Fibroblast of the aortic adventitia (primary cell): ENCODE data around the gene GAK. TPM values are rescaled to one million over a fixed set of nuclear protein-coding genes. Genes with fewer than 3 reads are reported as not detected.
"Not testable (repeated sequence)": the region's sequence is repeated elsewhere in the genome, so short reads cannot be mapped to it uniquely, and the experiment has no call there.

Source experiments
- DNase-seq: peaks from one replicate; pipeline ENCODE4 v3.0.0-alpha.2; 2010; ENCODE audit warnings: low read depth
- H3K4me3 ChIP-seq: 2 replicates; pipeline ENCODE4 v1.5.1; 2011; ENCODE audit warnings: low read depth, mild to moderate bottlenecking, control low read depth, low read length, moderate library complexity
- total RNA-seq: library from RNA; depleted of rRNA; stranded (reverse); fragments of >200 nt; gene quantifications from 2 replicates; pipeline ENCODE4 v1.2.3, GENCODE V29; 2012; ENCODE audit warnings: low replicate concordance
- TF ChIP-seq, protein P1 (sequence below): IDR thresholded peaks from 2 replicates; pipeline ENCODE4 v1.5.1; 2011; ENCODE audit warnings: mild to moderate bottlenecking, low read length, control low read depth, inconsistent platforms; ENCODE audit not compliant: insufficient read depth

The GAK gene
- total RNA-seq, 1 donor: 49.4 TPM

DNA sequence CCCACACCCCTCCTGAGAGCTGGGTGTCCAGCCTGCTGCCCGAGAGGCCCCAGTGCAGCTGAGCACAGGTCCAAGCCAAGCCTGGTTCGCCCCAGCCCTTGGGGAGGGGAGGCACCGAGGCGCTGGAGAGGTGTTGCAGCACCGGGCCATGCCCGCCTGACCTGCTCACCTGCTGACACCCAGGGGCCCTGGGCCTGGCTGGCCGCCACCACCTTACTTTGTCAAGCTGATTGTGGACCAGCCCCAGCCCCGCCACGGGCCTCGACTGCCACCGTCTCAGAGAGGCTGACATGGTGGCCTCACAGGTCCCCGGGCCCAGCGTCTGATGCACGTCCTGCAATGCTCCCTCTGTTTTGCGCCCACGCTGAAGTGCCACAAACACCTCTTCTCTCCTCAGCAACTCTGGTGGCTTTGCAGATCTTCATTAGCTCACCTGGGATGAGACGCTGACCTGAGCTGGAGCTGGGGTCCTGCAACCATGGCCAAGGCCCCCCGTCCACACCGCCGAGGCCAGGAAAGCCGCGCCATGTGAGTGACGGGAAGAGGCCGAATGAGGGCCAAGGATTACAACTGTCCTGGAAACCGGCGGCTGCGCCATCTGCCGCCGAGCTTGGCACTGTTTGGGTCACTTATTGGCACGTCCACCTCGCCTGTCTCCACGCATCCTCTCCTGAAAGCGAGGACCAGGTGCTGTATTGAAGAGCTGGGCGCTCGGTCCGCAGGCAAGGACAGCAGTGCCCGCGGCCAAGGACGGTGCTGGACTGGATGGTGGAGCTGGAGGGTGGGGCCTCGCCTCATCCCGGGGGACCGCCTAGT, 113.8 kb downstream of the GAK start:
- no peak overlapping the region for H3K4me3 ChIP-seq
- DNase-seq: no peak
- TF ChIP-seq, protein P1, sequence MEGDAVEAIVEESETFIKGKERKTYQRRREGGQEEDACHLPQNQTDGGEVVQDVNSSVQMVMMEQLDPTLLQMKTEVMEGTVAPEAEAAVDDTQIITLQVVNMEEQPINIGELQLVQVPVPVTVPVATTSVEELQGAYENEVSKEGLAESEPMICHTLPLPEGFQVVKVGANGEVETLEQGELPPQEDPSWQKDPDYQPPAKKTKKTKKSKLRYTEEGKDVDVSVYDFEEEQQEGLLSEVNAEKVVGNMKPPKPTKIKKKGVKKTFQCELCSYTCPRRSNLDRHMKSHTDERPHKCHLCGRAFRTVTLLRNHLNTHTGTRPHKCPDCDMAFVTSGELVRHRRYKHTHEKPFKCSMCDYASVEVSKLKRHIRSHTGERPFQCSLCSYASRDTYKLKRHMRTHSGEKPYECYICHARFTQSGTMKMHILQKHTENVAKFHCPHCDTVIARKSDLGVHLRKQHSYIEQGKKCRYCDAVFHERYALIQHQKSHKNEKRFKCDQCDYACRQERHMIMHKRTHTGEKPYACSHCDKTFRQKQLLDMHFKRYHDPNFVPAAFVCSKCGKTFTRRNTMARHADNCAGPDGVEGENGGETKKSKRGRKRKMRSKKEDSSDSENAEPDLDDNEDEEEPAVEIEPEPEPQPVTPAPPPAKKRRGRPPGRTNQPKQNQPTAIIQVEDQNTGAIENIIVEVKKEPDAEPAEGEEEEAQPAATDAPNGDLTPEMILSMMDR: no peak

DNA sequence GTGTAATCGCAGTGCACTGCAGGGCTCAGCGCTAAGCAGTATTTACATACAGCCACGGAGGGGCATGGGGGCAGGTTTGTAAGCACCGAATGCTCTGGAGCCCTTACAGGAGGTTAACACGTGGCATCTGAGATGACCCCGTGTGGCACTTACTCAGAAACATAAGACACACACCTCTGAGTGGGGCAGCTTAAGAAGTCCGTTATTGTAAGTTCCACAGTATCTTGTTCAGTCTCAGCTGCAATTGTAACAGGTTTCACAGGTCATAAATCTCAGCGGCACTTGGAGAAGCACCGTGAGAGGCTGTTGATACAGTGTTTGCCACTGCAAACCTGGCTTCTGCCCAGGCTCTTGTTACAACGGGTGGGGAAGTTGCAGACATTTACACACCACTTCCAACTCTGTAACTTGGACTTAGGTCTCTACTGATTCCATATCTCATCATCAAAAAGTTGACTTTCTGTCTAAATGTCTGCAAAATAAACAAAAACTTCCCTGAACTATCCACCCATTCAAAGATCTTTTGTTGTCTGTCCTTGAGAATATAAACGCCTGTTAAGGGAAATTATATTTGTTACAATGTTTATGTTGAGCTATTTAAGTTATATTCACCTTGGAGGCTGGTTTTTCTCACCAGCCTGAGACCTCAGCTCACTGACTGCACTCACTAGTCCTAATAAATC, 116.5 kb downstream of the GAK start:
- no peak for DNase-seq
- TF ChIP-seq, protein P1: no peak
- H3K4me3 ChIP-seq: no peak overlapping the region

DNA sequence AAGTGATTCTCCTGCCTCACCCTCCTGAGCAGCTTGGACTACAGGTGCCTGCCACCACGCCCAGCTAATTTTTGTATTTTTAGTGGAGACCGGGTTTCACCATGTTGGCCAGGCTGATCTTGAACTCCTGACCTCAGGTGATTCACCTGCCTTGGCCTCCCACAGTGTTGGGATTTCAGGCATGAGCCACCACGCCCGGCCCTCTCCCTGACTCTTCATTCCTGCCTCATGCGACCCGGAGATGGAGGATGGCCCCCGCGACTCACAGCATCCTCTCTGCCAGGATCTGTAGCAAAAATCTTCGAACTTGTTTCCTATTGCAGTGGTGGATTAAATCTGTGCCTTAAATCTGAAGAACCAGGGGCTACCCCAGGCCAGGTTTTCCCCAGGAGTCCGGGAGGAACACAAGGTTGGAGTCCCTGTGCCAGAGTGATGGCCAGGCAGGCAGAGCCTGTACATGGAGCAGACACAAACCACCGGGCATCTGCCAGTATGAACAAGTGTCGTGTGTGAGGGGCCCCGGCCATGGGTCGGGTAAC, 117.7 kb downstream of the GAK start:
- TF ChIP-seq, protein P1: no peak
- H3K4me3 ChIP-seq: no peak overlapping the region
- no peak for DNase-seq

DNA sequence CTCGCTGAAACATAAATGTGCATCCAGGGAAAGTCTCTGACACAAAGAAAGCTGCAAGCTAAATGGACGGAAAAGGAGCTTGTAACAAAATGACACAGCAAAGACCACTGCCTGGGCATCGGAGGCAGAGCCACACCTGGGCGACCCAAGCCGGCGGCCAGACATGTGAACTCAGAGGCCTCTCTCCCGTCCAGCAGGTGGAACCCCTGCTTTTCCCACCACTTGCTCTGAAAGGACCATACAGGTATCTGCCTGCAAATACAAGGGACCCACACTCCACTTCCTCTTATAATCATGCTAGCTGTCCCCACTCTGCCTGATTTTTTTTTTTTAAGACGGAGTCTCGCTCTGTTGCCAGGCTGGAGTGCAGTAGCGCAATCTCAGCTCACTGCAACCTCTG, 118.2 kb downstream of the GAK start:
- H3K4me3 ChIP-seq: no peak overlapping the region
- TF ChIP-seq, protein P1: no peak
- no peak for DNase-seq

DNA sequence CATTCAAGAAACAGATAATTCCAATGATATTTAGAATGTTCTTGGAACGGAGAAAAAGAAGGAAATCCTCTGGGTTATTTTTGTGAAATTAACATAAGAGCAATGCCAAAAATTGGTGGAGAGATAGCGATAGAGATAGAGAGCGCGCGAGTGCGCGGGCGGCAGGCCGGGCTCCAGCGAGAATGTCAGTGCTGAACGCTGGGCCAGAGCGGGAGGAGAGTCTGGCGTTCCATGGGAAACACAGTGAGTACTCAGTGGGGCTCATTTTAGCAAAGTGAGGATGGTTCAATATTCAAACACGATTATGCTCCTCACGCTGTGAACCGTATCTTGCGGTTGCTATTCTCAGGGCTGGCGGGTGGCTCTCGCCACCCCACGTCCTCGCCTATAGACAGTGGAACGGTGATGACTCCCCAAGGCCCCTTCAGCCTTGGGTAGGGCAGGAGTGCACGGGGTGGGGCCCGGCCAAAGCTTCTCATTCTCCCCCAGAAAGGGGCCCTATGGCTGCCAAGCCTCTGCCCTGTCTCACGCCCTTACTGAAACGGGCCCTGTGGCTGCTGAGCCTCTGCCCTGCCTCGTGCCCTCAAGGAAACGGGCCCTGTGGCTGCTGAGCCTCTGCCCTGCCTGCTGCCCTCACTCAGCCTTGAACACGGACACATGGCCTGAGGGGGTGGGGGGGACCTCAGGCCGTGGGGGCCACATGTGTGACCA, 123.1 kb downstream of the GAK start:
- TF ChIP-seq, protein P1: no peak
- DNase-seq: no peak
- H3K4me3 ChIP-seq: no peak overlapping the region

DNA sequence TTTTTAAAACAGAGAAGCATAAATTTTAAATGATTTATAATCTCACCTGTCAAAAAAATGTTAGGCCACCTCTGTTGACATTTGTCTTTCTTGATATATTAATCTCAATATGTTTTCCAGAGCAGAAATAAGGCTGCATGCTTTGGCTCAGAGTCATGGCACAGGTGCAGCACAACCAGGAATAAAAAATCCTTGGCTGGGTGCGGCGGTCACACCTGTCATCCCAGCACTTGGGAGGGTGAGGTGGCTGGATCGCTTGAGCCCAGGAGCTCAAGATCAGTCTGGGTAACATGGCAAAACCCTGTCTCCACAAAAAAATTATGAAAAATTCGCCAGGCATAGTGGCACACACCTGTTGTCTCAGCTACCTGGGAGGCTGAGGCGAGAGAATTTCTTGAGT, 124.3 kb downstream of the GAK start:
- TF ChIP-seq, protein P1: no peak
- no peak for DNase-seq
- no peak overlapping the region for H3K4me3 ChIP-seq

DNA sequence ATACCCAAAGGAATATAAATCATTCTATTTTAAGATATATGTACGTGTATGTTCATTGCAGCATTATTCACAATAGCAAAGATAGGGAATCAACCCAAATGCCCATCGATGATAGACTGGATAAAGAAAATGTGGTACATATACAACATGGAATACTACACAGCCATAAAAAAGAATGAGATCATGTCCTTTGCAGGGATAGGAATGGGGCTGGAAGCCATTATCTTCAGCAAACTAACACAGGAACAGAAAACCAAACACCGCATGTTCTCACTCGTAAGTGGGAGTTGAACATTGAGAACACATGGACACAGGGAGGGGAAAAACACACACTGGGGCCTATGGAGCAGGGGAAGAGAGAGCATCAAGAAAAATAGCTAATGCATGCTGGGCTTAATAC, 125.1 kb downstream of the GAK start:
- not testable (repeated sequence) for H3K4me3 ChIP-seq, DNase-seq
